ENCODE data around the gene MAPKAP1. TPM values are rescaled to one million over a fixed set of nuclear protein-coding genes. Genes with fewer than 3 reads are reported as not detected.

Gene MAPKAP1
- total RNA-seq, 4 donors from 2014 or later = 59.0 to 98.2 (median 70.9) TPM

- Histone ChIP-seq H3K27ac (peak overlapping the region in 1 of 4 donors; percentile 25), H3K4me3 (peak overlapping the region in 1 of 4 donors; percentile 15), H3K36me3 (no peaks in the 10 kb centered on the region), H3K9me3 (no peaks in the 10 kb centered on the region), H3K27me3 (no peaks in the 10 kb centered on the region), H3K4me1 (no peaks in the 10 kb centered on the region)
- TF ChIP-seq CTCF (IDR thresholded peaks at IDR 0.05) (no peak), POLR2A (IDR thresholded peaks at IDR 0.05) (no peak)
- DNase-seq = no peak
Measured at GRCh38 chr9:125750627-125751011, 43.6 kb upstream of the MAPKAP1 start.

GRCh38 chr9:125749951-125750626 lies 43.1 kb upstream of the MAPKAP1 start:
- peak overlapping the region in 1 of 4 donors; percentile 15 for H3K4me3 ChIP-seq

GRCh38 chr9:125749287-125749935 lies 42.4 kb upstream of the MAPKAP1 start:
- H3K27me3 ChIP-seq = no peaks in the 10 kb centered on the region
- peak overlapping the region in 2 of 4 donors; percentile 67 to 78 for H3K4me3 ChIP-seq
- H3K9me3 ChIP-seq = no peaks in the 10 kb centered on the region
- H3K4me1 ChIP-seq = no peaks in the 10 kb centered on the region
- H3K27ac ChIP-seq = peak overlapping the region in 1 of 4 donors; percentile 82
- no peak for DNase-seq
- H3K36me3 ChIP-seq = no peaks in the 10 kb centered on the region
- TF ChIP-seq POLR2A (IDR thresholded peaks at IDR 0.05) (no peak), CTCF (IDR thresholded peaks at IDR 0.05) (no peak)

More at GRCh38 chr9:125749951-125750626, 43.1 kb upstream of the MAPKAP1 start:
- Histone ChIP-seq H3K9me3 (no peaks in the 10 kb centered on the region), H3K27me3 (no peaks in the 10 kb centered on the region), H3K27ac (peak overlapping the region in 1 of 4 donors; percentile 25), H3K36me3 (no peaks in the 10 kb centered on the region), H3K4me1 (no peaks in the 10 kb centered on the region)
- DNase-seq = no peak
- TF ChIP-seq CTCF (IDR thresholded peaks at IDR 0.05) (no peak), POLR2A (IDR thresholded peaks at IDR 0.05) (no peak)

GRCh38 chr9:125748446-125749099 lies 41.6 kb upstream of the MAPKAP1 start:
- Histone ChIP-seq H3K27ac (peak overlapping the region; percentile 76 to 95 (median 85)), H3K27me3 (no peaks in the 10 kb centered on the region)
- no peak for DNase-seq

More at GRCh38 chr9:125748446-125749099, 41.6 kb upstream of the MAPKAP1 start:
- Histone ChIP-seq H3K4me3 (peak overlapping the region; percentile 41 to 84 (median 72)), H3K36me3 (no peaks in the 10 kb centered on the region), H3K4me1 (no peaks in the 10 kb centered on the region), H3K9me3 (no peaks in the 10 kb centered on the region)
- TF ChIP-seq POLR2A (IDR thresholded peaks at IDR 0.05) = no peak
- no peak for TF ChIP-seq CTCF (IDR thresholded peaks at IDR 0.05)

Data from Peyer's patch (tissue), 4 donors.